Vagina (tissue), 2 donors: Measurements from ENCODE around the gene SUPT7L.

Source experiments
- CTCF ChIP-seq, 3 experiments: fragments of 450-650 bp in 2 of 3; fragments of 200-600 bp in 1 of 3; sonication (generic) in 1 of 3; IDR thresholded peaks; one replicate each; pipeline ENCODE4 v1.5.1; 2017 to 2019; ENCODE audit warnings: antibody characterized with exemption in 3 of 3, mild to moderate bottlenecking in 2 of 3, moderate library complexity in 2 of 3
- POLR2A ChIP-seq, 2 donors: fragments of 450-650 bp; IDR thresholded peaks; one replicate each; pipeline ENCODE4 v1.6.1; 2017; ENCODE audit warnings: antibody characterized with exemption in 2 of 2, mild to moderate bottlenecking in 2 of 2, moderate library complexity in 2 of 2

GRCh38 chr2:27702302-27702701 lies 38.9 kb upstream of the SUPT7L start:
- TF ChIP-seq CTCF (IDR thresholded peaks at IDR 0.05): no peak
- TF ChIP-seq POLR2A (IDR thresholded peaks at IDR 0.05): no peak
